KMS-11 (cell line): ENCODE measurements around the gene CNRIP1.

Experiments used
- H2AFZ ChIP-seq: fragments of 200-600 bp; sonication (generic); 2 replicates; pipeline ENCODE4 v1.6.1; 2016; ENCODE audit warnings: antibody characterized with exemption, mixed run types, low read depth
- H3K27ac ChIP-seq: fragments of 200-600 bp; sonication (generic); 2 replicates; pipeline ENCODE4 v1.6.1; 2016; ENCODE audit warnings: mild to moderate bottlenecking, mixed run types
- H3K27me3 ChIP-seq: fragments of 200-600 bp; sonication (generic); 2 replicates; pipeline ENCODE4 v1.6.1; 2017; ENCODE audit warnings: mild to moderate bottlenecking, low read depth, mixed run types, moderate library complexity; ENCODE audit not compliant: insufficient read depth
- H3K36me3 ChIP-seq: fragments of 200-600 bp; sonication (generic); 2 replicates; pipeline ENCODE4 v1.6.1; 2017; ENCODE audit warnings: mild to moderate bottlenecking, mixed run types; ENCODE audit not compliant: insufficient read depth
- H3K4me1 ChIP-seq: fragments of 200-600 bp; sonication (generic); 2 replicates; pipeline ENCODE4 v1.6.1; 2016; ENCODE audit warnings: mild to moderate bottlenecking, low read depth, mixed run types; ENCODE audit not compliant: poor library complexity, severe bottlenecking
- H3K4me2 ChIP-seq: fragments of 200-600 bp; sonication (generic); 2 replicates; pipeline ENCODE4 v1.7.0; 2016; ENCODE audit warnings: mild to moderate bottlenecking, mixed run types
- H3K4me3 ChIP-seq: fragments of 200-600 bp; sonication (generic); IDR thresholded peaks from 2 replicates; pipeline ENCODE4 v1.6.1; 2017; ENCODE audit warnings: low read depth, low read length, mixed read lengths; ENCODE audit not compliant: insufficient read depth
- H3K79me2 ChIP-seq: fragments of 200-600 bp; sonication (generic); 2 replicates; pipeline ENCODE4 v1.6.1; 2016; ENCODE audit warnings: low read depth, mixed run types; ENCODE audit not compliant: insufficient read depth
- H3K9ac ChIP-seq: fragments of 200-600 bp; sonication (generic); 2 replicates; pipeline ENCODE4 v1.6.1; 2016; ENCODE audit warnings: mild to moderate bottlenecking, mixed run types
- H4K20me1 ChIP-seq: fragments of 200-600 bp; sonication (generic); 2 replicates; pipeline ENCODE4 v1.6.1; 2016; ENCODE audit warnings: mild to moderate bottlenecking, mixed run types; ENCODE audit not compliant: insufficient read depth
- TF ChIP-seq, protein P1 (sequence below): fragments of 200-600 bp; sonication (generic); conservative IDR thresholded peaks from 2 replicates; pipeline ENCODE4 v1.6.1; 2017; ENCODE audit warnings: low read depth, mild to moderate bottlenecking, antibody characterized with exemption, low read length, moderate library complexity, mixed read lengths

CNRIP1 gene, protein sequence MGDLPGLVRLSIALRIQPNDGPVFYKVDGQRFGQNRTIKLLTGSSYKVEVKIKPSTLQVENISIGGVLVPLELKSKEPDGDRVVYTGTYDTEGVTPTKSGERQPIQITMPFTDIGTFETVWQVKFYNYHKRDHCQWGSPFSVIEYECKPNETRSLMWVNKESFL

DNA sequence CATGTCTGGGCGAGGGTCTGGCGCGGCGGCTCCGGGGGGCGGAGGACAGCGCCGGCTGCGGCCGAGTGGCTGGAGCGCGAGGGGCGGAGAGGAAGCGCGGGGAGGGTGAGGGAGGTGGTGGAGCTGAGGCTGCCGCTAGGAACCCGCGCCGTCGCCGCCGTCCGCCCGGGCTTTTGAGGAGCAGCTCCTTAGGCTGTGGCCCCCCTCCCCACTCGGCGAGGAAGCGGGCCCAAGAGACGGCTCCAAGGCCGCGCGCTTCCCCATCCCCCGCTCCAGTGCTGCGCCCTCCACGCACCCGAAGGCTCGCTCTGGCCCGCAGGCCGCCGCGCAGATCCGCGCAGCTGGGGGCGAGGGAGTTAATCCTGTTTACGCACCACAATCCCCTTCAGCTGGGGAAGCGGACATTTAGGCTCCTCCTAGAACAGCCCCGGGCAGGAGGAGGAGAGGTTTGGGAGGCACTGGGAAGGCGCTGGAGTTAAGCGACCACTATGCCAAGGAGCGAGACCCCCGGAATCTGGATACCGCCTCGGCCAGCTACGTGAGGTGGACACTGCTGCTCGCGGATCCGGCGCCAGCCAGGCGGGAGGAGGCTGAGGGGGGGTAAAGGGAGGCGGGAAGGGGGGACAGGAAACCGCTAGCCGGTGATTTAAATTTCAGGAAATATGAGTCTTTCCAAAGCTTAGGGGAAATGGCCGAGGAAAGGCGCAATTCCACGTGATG lies at the start of gene CNRIP1:
Gene CNRIP1, minus strand, starts transcription at position 552 of the 720 bp plus-strand sequence. Its CDS starts 549 bp downstream, at position 3.
- Histone ChIP-seq H3K4me1 (no peaks in the 10 kb centered on the region), H3K4me3 (no peak within 1 kb of the TSS), H3K36me3 (no peaks in the 10 kb centered on the region; the same call in 1 of the 2 replicates), H4K20me1 (no peaks in the 10 kb centered on the region), H3K9ac (no peak within 1 kb of the TSS), H3K79me2 (no peaks in the 10 kb centered on the region), H2AFZ (no peak within 1 kb of the TSS; the same call in 1 of the 2 replicates), H3K27ac (no peak within 1 kb of the TSS), H3K4me2 (no peak within 1 kb of the TSS), H3K27me3 (no peaks in the 10 kb centered on the region)
- TF ChIP-seq, protein P1, sequence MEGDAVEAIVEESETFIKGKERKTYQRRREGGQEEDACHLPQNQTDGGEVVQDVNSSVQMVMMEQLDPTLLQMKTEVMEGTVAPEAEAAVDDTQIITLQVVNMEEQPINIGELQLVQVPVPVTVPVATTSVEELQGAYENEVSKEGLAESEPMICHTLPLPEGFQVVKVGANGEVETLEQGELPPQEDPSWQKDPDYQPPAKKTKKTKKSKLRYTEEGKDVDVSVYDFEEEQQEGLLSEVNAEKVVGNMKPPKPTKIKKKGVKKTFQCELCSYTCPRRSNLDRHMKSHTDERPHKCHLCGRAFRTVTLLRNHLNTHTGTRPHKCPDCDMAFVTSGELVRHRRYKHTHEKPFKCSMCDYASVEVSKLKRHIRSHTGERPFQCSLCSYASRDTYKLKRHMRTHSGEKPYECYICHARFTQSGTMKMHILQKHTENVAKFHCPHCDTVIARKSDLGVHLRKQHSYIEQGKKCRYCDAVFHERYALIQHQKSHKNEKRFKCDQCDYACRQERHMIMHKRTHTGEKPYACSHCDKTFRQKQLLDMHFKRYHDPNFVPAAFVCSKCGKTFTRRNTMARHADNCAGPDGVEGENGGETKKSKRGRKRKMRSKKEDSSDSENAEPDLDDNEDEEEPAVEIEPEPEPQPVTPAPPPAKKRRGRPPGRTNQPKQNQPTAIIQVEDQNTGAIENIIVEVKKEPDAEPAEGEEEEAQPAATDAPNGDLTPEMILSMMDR: no peak

DNA sequence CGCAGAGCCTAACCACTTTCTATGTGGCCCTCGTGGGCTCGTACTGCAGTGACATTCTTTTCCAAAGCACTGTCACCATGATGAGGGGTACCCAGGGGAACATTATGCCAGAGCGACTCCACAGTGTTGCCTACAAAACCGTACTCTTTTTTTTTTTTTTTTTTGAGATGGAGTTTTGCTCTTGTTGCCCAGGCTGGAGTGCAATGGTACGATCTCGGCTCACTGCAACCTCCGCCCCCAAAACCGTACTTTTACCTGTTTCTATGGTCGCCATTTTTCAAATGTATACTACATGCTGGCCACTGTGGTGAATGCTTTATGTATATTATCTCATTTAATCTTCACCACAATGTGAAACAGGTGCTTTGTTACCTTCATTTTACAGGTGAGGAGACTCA lies 49.6 kb upstream of the CNRIP1 start:
- Histone ChIP-seq H3K27me3 (no peaks in the 10 kb centered on the region), H3K4me3 (no peak overlapping the region), H3K4me2 (no peak overlapping the region), H2AFZ (no peak overlapping the region), H4K20me1 (no peaks in the 10 kb centered on the region), H3K36me3 (no peaks in the 10 kb centered on the region), H3K4me1 (peaks cover 19% of the 10 kb centered on the region), H3K27ac (no peak overlapping the region), H3K79me2 (no peaks in the 10 kb centered on the region), H3K9ac (no peak overlapping the region)
- TF ChIP-seq, protein P1: no peak

GRCh38 chr2:68368654-68369336 lies 49.0 kb upstream of the CNRIP1 start:
- Histone ChIP-seq H3K79me2 (no peaks in the 10 kb centered on the region), H2AFZ (no peak overlapping the region), H3K4me2 (no peak overlapping the region), H3K27me3 (no peaks in the 10 kb centered on the region), H3K27ac (no peak overlapping the region), H3K4me1 (peaks cover 24% of the 10 kb centered on the region), H4K20me1 (no peaks in the 10 kb centered on the region), H3K9ac (no peak overlapping the region), H3K4me3 (no peak overlapping the region), H3K36me3 (no peaks in the 10 kb centered on the region)
- TF ChIP-seq, protein P1: no peak

- H4K20me1 ChIP-seq: no peaks in the 10 kb centered on the region
- H3K79me2 ChIP-seq: no peaks in the 10 kb centered on the region
- peaks cover 31% of the 10 kb centered on the region for H3K4me1 ChIP-seq
- H3K9ac ChIP-seq: no peak overlapping the region
- no peak overlapping the region for H3K27ac ChIP-seq
- H3K36me3 ChIP-seq: no peaks in the 10 kb centered on the region
- no peaks in the 10 kb centered on the region for H3K27me3 ChIP-seq
- H3K4me3 ChIP-seq: no peak overlapping the region
- TF ChIP-seq, protein P1: no peak
- no peak overlapping the region for H3K4me2 ChIP-seq
- no peak overlapping the region for H2AFZ ChIP-seq
Observed at GRCh38 chr2:68367953-68368653, 48.4 kb upstream of the CNRIP1 start.
